Uterus (tissue), 2 donors: ENCODE measurements around the gene SAP30BP.

Experiments
- CTCF ChIP-seq, 4 experiments: fragments of 200-600 bp in 2 of 4; fragments of 450-650 bp in 2 of 4; sonication (generic) in 2 of 4; IDR thresholded peaks; one replicate each; pipeline ENCODE4 v1.5.1; 2016 to 2019; ENCODE audit warnings: antibody characterized with exemption in 4 of 4, mild to moderate bottlenecking in 2 of 4, moderate library complexity in 1 of 4
- POLR2A ChIP-seq, 2 donors: fragments of 450-650 bp; IDR thresholded peaks; one replicate each; pipeline ENCODE4 v1.6.1; 2016; ENCODE audit warnings: antibody characterized with exemption in 2 of 2, mild to moderate bottlenecking in 1 of 2, moderate library complexity in 1 of 2

- no peak for TF ChIP-seq CTCF (IDR thresholded peaks at IDR 0.05)
- no peak for TF ChIP-seq POLR2A (IDR thresholded peaks at IDR 0.05)
Observed at GRCh38 chr17:75724016-75725003, 57.2 kb downstream of the SAP30BP start.
